Neural progenitor cell (in vitro differentiated cells): ENCODE data around the gene MFAP4. TPM values are rescaled to one million over a fixed set of nuclear protein-coding genes. Genes with fewer than 3 reads are reported as not detected.

Source experiments
- DNase-seq: peaks from one replicate; pipeline ENCODE4 v3.0.0-alpha.2; 2016; ENCODE audit warnings: low spot score
- H2AFZ ChIP-seq: fragments of 200-600 bp; sonication (generic); replicated peaks from 2 replicates; pipeline ENCODE4 v1.6.1; 2016; ENCODE audit warnings: antibody characterized with exemption
- H3F3A ChIP-seq: fragments of 200-600 bp; sonication (generic); 2 replicates; pipeline ENCODE4 v1.6.1; 2016; ENCODE audit warnings: antibody characterized with exemption, low read depth
- H3K27ac ChIP-seq: fragments of 200-600 bp; sonication (generic); 2 replicates; pipeline ENCODE4 v1.5.1; 2016; ENCODE audit warnings: mild to moderate bottlenecking
- H3K27me3 ChIP-seq: fragments of 200-600 bp; sonication (generic); 2 replicates; pipeline ENCODE4 v1.6.1; 2016; ENCODE audit warnings: mild to moderate bottlenecking, moderate library complexity
- H3K36me3 ChIP-seq: fragments of 200-600 bp; sonication (generic); 2 replicates; pipeline ENCODE4 v1.5.1; 2016
- H3K4me1 ChIP-seq: fragments of 200-600 bp; sonication (generic); 2 replicates; pipeline ENCODE4 v1.6.1; 2016; ENCODE audit warnings: mixed run types
- H3K4me2 ChIP-seq: fragments of 200-600 bp; sonication (generic); 2 replicates; pipeline ENCODE4 v1.6.1; 2016
- H3K4me3 ChIP-seq: fragments of 200-600 bp; sonication (generic); 2 replicates; pipeline ENCODE4 v1.5.1; 2016
- H3K79me2 ChIP-seq: fragments of 200-600 bp; sonication (generic); 2 replicates; pipeline ENCODE4 v1.6.1; 2016; ENCODE audit warnings: low read depth
- H3K9ac ChIP-seq: fragments of 200-600 bp; sonication (generic); 2 replicates; pipeline ENCODE4 v1.6.1; 2016
- H3K9me3 ChIP-seq: fragments of 200-600 bp; sonication (generic); 2 replicates; pipeline ENCODE4 v1.5.1; 2016; ENCODE audit warnings: low read depth
- H4K20me1 ChIP-seq: fragments of 200-600 bp; sonication (generic); 2 replicates; pipeline ENCODE4 v1.6.1; 2016; ENCODE audit warnings: low read depth
- H3K27ac Mint-ChIP-seq: 3 replicates; pipeline ENCODE4 v1.8.0; 2021; ENCODE audit warnings: mixed read lengths
- H3K27me3 Mint-ChIP-seq: 2 replicates; pipeline ENCODE4 v1.8.0; 2022; ENCODE audit warnings: low read depth, mild to moderate bottlenecking, inconsistent platforms, moderate library complexity, mixed read lengths; ENCODE audit not compliant: insufficient read depth
- H3K36me3 Mint-ChIP-seq: 3 replicates; pipeline ENCODE4 v1.8.0; 2021; ENCODE audit warnings: mixed read lengths
- H3K4me1 Mint-ChIP-seq: 3 replicates; pipeline ENCODE4 v1.8.0; 2021; ENCODE audit warnings: mixed read lengths
- H3K4me3 Mint-ChIP-seq: 3 replicates; pipeline ENCODE4 v1.8.0; 2021; ENCODE audit warnings: mild to moderate bottlenecking, moderate library complexity, mixed read lengths
- H3K9me3 Mint-ChIP-seq: 3 replicates; pipeline ENCODE4 v1.8.0; 2020; ENCODE audit warnings: mixed read lengths
- CTCF ChIP-seq: fragments of 200-600 bp; sonication (generic); IDR thresholded peaks from 2 replicates; pipeline ENCODE4 v1.5.1; 2017; ENCODE audit warnings: antibody characterized with exemption, mild to moderate bottlenecking
- EZH2 ChIP-seq: fragments of 200-600 bp; sonication (generic); IDR thresholded peaks from 2 replicates; pipeline ENCODE4 v1.6.1; 2017; ENCODE audit warnings: antibody characterized with exemption, mild to moderate bottlenecking, moderate library complexity
- EZH2phosphoT487 ChIP-seq: fragments of 200-600 bp; sonication (generic); IDR thresholded peaks from 2 replicates; pipeline ENCODE4 v1.6.1; 2017; ENCODE audit warnings: antibody characterized with exemption
- total RNA-seq: library from RNA; depleted of rRNA; stranded (reverse); fragments of >200 nt; gene quantifications from 2 replicates; pipeline ENCODE4 v1.2.3, GENCODE V29; 2015; ENCODE audit warnings: low replicate concordance

The MFAP4 gene
- total RNA-seq, 1 donor from 2014 or later, result not detected

GRCh38 chr17:19431691-19432090, 44.7 kb upstream of the MFAP4 start:
- TF ChIP-seq EZH2, result no peak
- no peak for TF ChIP-seq EZH2phosphoT487
- TF ChIP-seq CTCF, result no peak
- H3K79me2 ChIP-seq, result no peaks in the 10 kb centered on the region
- H3K4me2 ChIP-seq, result peak overlapping the region; percentile 43
- H3K27ac Mint-ChIP-seq, result peak overlapping the region; percentile 88
- H3K27ac ChIP-seq, result peak overlapping the region; percentile 89
- peaks cover 36% of the 10 kb centered on the region for H3K4me1 Mint-ChIP-seq
- H3K4me1 ChIP-seq, result peaks cover 57% of the 10 kb centered on the region
- H3K4me3 ChIP-seq, result no peak overlapping the region
- no peaks in the 10 kb centered on the region for H3K27me3 ChIP-seq
- peak; percentile 55 for DNase-seq
- no peak overlapping the region for H2AFZ ChIP-seq
- no peaks in the 10 kb centered on the region for H3K36me3 ChIP-seq
- no peaks in the 10 kb centered on the region for H3K9me3 Mint-ChIP-seq
- peaks cover 63% of the 10 kb centered on the region for H3F3A ChIP-seq
- H3K9me3 ChIP-seq, result no peaks in the 10 kb centered on the region
- peaks cover 2% of the 10 kb centered on the region for H3K27me3 Mint-ChIP-seq
- no peak overlapping the region for H3K4me3 Mint-ChIP-seq
- H3K36me3 Mint-ChIP-seq, result no peaks in the 10 kb centered on the region
- H4K20me1 ChIP-seq, result no peaks in the 10 kb centered on the region
- H3K9ac ChIP-seq, result no peak overlapping the region

- Mint-ChIP-seq H3K36me3 (no peaks in the 10 kb centered on the region), H3K9me3 (no peaks in the 10 kb centered on the region), H3K27ac (no peak overlapping the region), H3K4me1 (peaks cover 9% of the 10 kb centered on the region), H3K4me3 (no peak overlapping the region), H3K27me3 (peaks cover 3% of the 10 kb centered on the region)
- Histone ChIP-seq H4K20me1 (no peaks in the 10 kb centered on the region), H3K79me2 (no peaks in the 10 kb centered on the region), H3K4me3 (no peak overlapping the region), H3K36me3 (no peaks in the 10 kb centered on the region), H3K27ac (no peak overlapping the region), H3K27me3 (no peaks in the 10 kb centered on the region), H3K4me2 (no peak overlapping the region), H3K9ac (no peak overlapping the region), H3K9me3 (no peaks in the 10 kb centered on the region), H3K4me1 (peaks cover 19% of the 10 kb centered on the region), H2AFZ (peak overlapping the region; percentile 22), H3F3A (peaks cover 24% of the 10 kb centered on the region)
- no peak for DNase-seq
- TF ChIP-seq CTCF (no peak), EZH2phosphoT487 (no peak), EZH2 (no peak)
These were observed 39.6 kb upstream of the MFAP4 start for GRCh38 chr17:19426631-19427030.

- Histone ChIP-seq H3K9me3 (no peaks in the 10 kb centered on the region), H3K4me2 (no peak overlapping the region), H4K20me1 (no peaks in the 10 kb centered on the region), H3K9ac (no peak overlapping the region), H3K79me2 (no peaks in the 10 kb centered on the region), H3K4me3 (no peak overlapping the region), H3F3A (peaks cover 9% of the 10 kb centered on the region), H2AFZ (no peak overlapping the region), H3K4me1 (peaks cover 8% of the 10 kb centered on the region), H3K36me3 (no peaks in the 10 kb centered on the region), H3K27me3 (no peaks in the 10 kb centered on the region), H3K27ac (no peak overlapping the region)
- no peak overlapping the region for H3K4me3 Mint-ChIP-seq
- TF ChIP-seq EZH2phosphoT487 (no peak), EZH2 (no peak), CTCF (no peak)
- H3K4me1 Mint-ChIP-seq, result peaks cover 5% of the 10 kb centered on the region
- peaks cover 3% of the 10 kb centered on the region for H3K27me3 Mint-ChIP-seq
- H3K36me3 Mint-ChIP-seq, result no peaks in the 10 kb centered on the region
- H3K9me3 Mint-ChIP-seq, result no peaks in the 10 kb centered on the region
- no peak for DNase-seq
- H3K27ac Mint-ChIP-seq, result no peak overlapping the region
These were observed 38.2 kb upstream of the MFAP4 start for GRCh38 chr17:19424934-19425868.
